Fibroblast of the aortic adventitia (primary cell): Measurements from ENCODE around the gene MRGPRF. TPM values are rescaled to one million over a fixed set of nuclear protein-coding genes. Genes with fewer than 3 reads are reported as not detected.

Experiments
- DNase-seq: peaks from one replicate; pipeline ENCODE4 v3.0.0-alpha.2; 2010; ENCODE audit warnings: low read depth
- H3K4me3 ChIP-seq: 2 replicates; pipeline ENCODE4 v1.5.1; 2011; ENCODE audit warnings: low read depth, mild to moderate bottlenecking, control low read depth, low read length, moderate library complexity
- total RNA-seq: library from RNA; depleted of rRNA; stranded (reverse); fragments of >200 nt; gene quantifications from 2 replicates; pipeline ENCODE4 v1.2.3, GENCODE V29; 2012; ENCODE audit warnings: low replicate concordance
- TF ChIP-seq, protein P1 (sequence below): IDR thresholded peaks from 2 replicates; pipeline ENCODE4 v1.5.1; 2011; ENCODE audit warnings: mild to moderate bottlenecking, low read length, control low read depth, inconsistent platforms; ENCODE audit not compliant: insufficient read depth

The MRGPRF gene
- total RNA-seq, 1 donor = 41.8 TPM

DNA sequence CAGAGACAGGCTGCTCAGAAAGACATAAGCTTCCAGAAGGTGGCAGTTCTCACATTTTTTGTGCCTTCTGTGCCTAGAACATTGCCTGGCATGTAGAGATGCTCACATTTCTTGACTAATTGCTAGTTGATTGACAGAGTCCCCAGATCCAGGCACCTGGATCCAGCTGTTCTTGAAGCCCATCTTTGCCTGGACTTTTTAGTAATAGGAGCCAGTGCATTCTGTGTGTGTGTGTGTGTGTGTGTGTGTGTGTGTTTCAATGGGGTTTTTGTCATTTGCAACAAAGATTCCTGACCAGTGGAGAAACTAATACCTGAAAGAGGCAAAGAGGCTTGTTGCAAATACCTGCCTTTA is 15.1 kb downstream of the MRGPRF start:
- no peak overlapping the region for H3K4me3 ChIP-seq
- no peak for DNase-seq
- TF ChIP-seq, protein P1, sequence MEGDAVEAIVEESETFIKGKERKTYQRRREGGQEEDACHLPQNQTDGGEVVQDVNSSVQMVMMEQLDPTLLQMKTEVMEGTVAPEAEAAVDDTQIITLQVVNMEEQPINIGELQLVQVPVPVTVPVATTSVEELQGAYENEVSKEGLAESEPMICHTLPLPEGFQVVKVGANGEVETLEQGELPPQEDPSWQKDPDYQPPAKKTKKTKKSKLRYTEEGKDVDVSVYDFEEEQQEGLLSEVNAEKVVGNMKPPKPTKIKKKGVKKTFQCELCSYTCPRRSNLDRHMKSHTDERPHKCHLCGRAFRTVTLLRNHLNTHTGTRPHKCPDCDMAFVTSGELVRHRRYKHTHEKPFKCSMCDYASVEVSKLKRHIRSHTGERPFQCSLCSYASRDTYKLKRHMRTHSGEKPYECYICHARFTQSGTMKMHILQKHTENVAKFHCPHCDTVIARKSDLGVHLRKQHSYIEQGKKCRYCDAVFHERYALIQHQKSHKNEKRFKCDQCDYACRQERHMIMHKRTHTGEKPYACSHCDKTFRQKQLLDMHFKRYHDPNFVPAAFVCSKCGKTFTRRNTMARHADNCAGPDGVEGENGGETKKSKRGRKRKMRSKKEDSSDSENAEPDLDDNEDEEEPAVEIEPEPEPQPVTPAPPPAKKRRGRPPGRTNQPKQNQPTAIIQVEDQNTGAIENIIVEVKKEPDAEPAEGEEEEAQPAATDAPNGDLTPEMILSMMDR = no peak

DNA sequence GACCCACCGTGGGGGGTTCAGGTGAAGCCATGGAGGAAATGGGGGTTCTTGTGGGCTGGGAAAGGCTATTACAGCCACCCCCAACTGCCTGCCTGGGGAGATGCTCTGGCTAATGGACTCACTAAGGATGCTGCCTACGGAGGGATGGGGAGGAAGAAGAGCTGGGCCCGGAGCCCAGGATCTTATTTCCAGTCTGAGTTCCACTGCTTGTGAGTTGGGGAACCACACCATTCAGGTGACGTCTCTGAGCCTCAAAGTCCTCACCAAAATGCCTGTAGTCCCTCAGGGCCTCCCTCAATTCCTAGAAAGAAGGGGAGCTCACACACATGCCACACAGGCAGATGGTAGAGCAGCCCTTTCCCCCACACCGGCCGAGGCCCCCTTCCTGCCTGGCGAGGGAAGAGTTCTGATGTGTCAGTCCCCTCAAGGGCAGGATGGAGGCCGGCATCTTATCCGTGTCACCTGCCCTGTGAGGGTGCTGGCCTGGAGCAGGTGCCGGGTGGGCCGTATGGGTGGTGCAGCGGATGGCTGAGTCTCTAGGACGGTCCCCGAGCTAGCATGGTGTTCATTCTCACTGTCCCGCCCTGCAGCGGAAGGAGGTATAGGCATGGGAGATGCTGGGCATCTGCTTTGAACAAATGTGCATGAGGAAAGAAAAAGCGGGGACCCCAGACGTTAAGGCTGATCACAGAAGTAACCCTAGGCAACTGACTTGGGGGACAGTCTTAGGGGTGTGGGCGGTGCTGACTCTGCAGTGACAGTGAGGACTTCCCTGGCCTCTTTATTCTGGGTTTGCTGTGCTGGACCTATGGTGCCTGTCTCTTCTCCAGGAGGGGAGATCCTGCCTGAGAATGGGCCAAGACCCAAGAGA is 15.7 kb downstream of the MRGPRF start:
- TF ChIP-seq, protein P1 = no peak
- DNase-seq = no peak
- no peak overlapping the region for H3K4me3 ChIP-seq

DNA sequence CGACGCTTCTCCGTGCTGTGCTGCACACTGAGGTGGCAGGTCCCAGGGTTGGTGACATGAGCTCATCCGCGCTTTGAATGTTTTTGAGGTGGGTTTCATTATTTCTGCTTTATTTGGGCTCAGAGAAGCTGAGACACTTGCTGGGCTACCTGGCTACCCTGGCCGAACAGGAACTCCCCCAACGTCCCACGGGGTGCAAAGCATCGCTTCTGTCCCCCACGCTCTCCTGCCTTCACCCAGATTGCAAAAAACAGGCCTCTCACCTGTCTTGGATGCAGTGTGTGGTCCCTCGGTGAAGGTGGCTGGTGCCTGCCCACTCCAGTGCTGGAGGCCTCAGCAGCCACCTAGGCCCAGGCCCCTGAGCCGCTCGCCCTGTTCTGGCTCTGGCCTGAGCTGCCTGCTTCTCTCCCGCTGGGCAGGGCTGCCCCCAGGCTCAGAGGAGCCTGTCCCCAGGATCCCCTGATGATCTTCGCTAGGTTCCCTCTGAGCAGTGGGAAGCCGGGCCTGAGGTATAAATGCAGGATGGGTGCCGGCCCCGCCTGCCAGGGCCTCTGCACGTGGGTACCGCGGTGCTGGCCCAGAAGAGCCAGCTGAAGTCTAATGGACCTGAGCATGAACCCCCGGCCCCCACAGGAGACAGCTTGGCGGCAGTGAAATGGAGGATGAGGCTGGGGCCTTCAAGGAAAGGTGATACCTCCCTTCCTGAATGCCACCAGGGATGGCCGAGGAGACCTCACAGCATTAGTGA is 16.5 kb downstream of the MRGPRF start:
- TF ChIP-seq, protein P1 = no peak
- H3K4me3 ChIP-seq = no peak overlapping the region
- no peak for DNase-seq

DNA sequence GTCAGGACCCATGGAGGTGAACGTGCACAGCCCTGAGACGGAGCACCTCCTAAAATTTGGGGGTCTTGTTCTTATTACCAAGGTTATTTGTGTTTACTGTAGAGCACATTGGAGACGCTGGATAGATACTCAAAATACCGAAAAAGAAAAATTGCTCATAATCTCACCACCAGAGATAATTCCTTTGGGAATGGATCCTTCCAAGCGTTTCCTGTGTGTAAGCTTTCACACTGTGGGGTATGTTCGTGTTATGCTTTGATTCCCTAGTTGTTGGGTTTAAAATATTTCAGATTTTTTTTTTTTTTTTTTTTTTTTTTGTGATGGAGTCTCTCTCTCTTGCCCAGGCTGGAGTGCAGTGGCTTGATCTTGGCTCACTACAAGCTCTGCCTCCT is 18.2 kb downstream of the MRGPRF start:
- TF ChIP-seq, protein P1 = no peak
- no peak for DNase-seq
- no peak overlapping the region for H3K4me3 ChIP-seq

DNA sequence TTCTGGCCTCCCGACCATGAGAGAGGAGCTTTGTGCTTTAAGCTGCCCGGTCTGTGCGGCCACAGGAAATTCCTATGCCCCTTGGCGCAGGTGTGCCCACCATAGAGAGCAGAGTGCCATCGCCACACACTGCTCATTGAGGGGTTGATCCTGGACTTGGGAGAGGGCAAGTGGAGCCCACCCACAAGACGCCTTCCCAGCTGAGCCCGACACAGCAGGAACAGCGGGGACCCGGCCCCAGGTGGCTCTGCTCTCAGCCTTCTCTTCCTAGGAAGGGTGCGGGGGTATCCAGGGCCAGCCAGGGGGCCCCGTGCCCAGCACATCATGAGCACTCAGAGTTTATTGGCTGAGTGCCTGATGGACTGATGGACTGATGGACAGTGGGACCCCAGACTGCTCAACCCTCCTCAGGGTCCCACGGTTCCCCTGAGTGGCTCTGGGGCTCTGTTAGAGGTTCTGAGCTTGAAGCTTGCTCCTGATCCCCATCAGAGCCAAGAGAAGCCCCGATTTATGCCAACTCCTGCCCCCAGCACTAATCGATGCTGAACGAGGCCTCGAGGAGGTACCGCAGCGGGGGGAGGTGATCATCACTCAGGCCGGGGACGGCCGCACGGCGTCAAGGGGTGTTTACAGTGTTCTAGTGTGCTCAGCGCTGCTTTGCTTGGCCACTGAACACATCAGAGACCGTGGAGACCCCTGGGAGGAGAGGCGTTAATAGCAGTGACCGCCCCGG is 18.7 kb downstream of the MRGPRF start:
- no peak overlapping the region for H3K4me3 ChIP-seq
- no peak for DNase-seq
- TF ChIP-seq, protein P1 = no peak

DNA sequence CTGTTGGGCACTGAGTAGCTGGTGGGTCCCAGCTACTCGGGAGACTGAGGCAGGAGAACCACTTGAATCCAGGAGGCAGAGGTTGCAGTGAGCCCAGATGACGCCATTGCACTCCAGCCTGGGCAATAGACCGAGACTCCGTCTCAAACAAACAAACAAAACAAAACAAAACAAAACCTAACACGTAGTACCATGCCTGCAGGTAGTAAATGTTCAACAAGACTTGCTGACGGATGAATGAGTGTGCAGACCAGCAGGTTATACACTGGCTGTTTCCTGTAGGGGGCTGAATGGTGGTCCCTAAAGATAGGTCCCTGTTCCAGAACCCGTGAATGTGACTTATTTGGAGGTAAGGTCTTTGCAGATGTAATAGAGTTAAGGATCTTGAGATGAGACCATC is 19.5 kb downstream of the MRGPRF start:
- DNase-seq = no peak
- TF ChIP-seq, protein P1 = no peak
- no peak overlapping the region for H3K4me3 ChIP-seq
